ENCODE results near the gene FKBP1A.

GRCh38 chr20:1438361-1438760 is 45.5 kb upstream of the FKBP1A start:
- no peak for TF ChIP-seq EP300 (IDR thresholded peaks at IDR 0.05; ENCODE audit: borderline replicate concordance in 1 of 2, control insufficient read depth in 1 of 2, low read depth in 2 of 2, low read length in 2 of 2)
- TF ChIP-seq CTCF (IDR thresholded peaks at IDR 0.05 in 2 of 3, conservative IDR thresholded peaks at IDR 0.05 in 1 of 3; ENCODE audit: control insufficient read depth in 2 of 3, extremely low read depth in 1 of 3, insufficient read depth in 1 of 3, low read depth in 3 of 3, low read length in 3 of 3), result no peak
- TF ChIP-seq YY1 (IDR thresholded peaks at IDR 0.05; ENCODE audit: low read depth, low read length), result no peak
- TF ChIP-seq POLR2AphosphoS5 (IDR thresholded peaks at IDR 0.05; ENCODE audit: low read length), result no peak
- no peak for TF ChIP-seq BCL11A (IDR thresholded peaks at IDR 0.05; ENCODE audit: low read depth, low read length)
- TF ChIP-seq REST (IDR thresholded peaks at IDR 0.05; ENCODE audit: low read depth, low read length), result no peak

All from GM12878 (cell line).